Left ventricle myocardium inferior (tissue), 1 donor: ENCODE measurements around the gene ESR2. TPM values are rescaled to one million over a fixed set of nuclear protein-coding genes. Genes with fewer than 3 reads are reported as not detected.
A peak's percentile ranks its signal among the peaks of the same experiment; 100 is the strongest.

Experiments
- DNase-seq: peaks from one replicate; pipeline ENCODE4 v3.0.0-alpha.2; 2020
- H3K27ac ChIP-seq: fragments of 200-600 bp; replicated peaks from 2 replicates; pipeline ENCODE4 v1.8.0; 2021
- H3K27me3 ChIP-seq: fragments of 200-600 bp; 2 replicates; pipeline ENCODE4 v1.8.0; 2021; ENCODE audit warnings: low read depth
- H3K36me3 ChIP-seq: fragments of 200-600 bp; 2 replicates; pipeline ENCODE4 v1.8.0; 2021
- H3K4me1 ChIP-seq: fragments of 200-600 bp; 2 replicates; pipeline ENCODE4 v1.8.0; 2021
- H3K4me3 ChIP-seq: fragments of 200-600 bp; 2 replicates; pipeline ENCODE4 v1.8.0; 2021; ENCODE audit warnings: mild to moderate bottlenecking, moderate library complexity
- H3K9me3 ChIP-seq: fragments of 200-600 bp; replicated peaks from 2 replicates; pipeline ENCODE4 v1.8.0; 2021
- intact Hi-C: fragments of 100-400 bp; cut with micrococcal nuclease; formaldehyde crosslinking; loops from one replicate; pipeline ENCODE4 v1.11.0; 2022
- total RNA-seq: library from RNA; stranded (reverse); fragmentation: NEBNext Ultra II Directional; extraction: Animal tissue kit (Norgen Biotek cat#: 25700); gene quantifications from one replicate; pipeline ENCODE4 v1.2.1, GENCODE V29; 2021
- TF ChIP-seq, protein P1 (sequence below): fragments of 200-600 bp; IDR thresholded peaks from 2 replicates; pipeline ENCODE4 v1.8.0; 2021; ENCODE audit warnings: antibody characterized with exemption, mild to moderate bottlenecking, borderline replicate concordance
- donor health status: DM: no; HTN: yes; CAD: no; lungs with severe emphysema.

Gene ESR2
- total RNA-seq, 1 donor from 2014 or later, result 1.0 TPM

DNA sequence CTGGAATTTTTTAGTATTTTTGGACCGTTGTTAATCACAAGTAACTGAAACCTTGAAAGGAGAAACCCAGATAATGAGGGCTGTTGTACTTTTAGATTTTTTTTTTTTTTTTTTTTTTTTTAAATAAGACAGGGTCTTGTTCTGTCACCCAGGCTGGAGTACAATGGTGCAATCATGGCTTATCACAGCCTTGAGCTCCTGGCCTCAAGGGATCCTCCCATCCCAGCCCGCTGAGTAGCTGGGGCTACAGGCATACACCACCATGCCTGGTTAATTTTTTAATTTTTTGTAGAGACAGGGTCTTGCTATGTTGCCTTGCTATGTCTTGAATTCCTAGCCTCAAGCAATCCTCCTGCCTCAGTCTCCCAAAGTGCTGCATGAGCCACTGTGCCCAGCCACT, 229.7 kb downstream of the ESR2 start:
- TF ChIP-seq, protein P1, sequence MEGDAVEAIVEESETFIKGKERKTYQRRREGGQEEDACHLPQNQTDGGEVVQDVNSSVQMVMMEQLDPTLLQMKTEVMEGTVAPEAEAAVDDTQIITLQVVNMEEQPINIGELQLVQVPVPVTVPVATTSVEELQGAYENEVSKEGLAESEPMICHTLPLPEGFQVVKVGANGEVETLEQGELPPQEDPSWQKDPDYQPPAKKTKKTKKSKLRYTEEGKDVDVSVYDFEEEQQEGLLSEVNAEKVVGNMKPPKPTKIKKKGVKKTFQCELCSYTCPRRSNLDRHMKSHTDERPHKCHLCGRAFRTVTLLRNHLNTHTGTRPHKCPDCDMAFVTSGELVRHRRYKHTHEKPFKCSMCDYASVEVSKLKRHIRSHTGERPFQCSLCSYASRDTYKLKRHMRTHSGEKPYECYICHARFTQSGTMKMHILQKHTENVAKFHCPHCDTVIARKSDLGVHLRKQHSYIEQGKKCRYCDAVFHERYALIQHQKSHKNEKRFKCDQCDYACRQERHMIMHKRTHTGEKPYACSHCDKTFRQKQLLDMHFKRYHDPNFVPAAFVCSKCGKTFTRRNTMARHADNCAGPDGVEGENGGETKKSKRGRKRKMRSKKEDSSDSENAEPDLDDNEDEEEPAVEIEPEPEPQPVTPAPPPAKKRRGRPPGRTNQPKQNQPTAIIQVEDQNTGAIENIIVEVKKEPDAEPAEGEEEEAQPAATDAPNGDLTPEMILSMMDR, result no peak

DNA sequence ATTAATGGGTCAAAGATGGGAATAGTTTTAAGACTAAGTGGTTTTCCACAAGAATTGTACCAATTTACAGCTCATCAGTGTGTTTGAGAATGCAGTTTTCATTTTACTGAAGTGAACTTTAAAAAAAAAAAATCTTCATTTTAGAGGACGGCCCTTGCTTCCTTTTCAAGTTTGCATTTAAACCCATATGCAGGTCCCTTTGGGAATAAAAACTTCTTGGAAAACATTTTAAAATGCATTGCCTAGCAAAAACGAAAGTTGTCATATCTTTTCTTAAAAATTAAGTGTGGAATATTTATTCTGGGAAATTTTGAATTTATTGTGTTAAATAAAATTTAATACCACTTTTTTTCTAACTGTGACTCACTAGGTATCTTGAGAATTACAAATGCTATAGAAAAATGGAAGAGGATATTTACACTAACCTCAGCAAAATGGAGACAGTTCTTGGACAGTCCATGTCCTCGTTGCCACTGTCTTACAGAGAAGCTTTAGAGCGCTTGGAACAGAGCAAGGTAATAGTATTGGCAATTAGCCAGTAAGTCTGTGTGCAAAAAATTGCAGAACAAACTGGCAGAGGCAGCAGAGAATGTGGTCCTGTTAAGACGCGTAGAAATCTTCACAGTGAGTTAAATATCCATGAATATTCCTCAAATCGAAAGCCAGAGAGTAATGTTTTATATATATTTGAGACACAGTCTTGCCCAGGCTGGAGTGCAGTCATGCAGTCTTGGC, 231.6 kb downstream of the ESR2 start:
- Histone ChIP-seq H3K9me3 (no peaks in the 10 kb centered on the region), H3K27ac (no peak overlapping the region), H3K4me3 (no peak overlapping the region), H3K27me3 (no peaks in the 10 kb centered on the region), H3K4me1 (peaks cover 8% of the 10 kb centered on the region), H3K36me3 (peaks cover 56% of the 10 kb centered on the region)
- intact Hi-C loops, result no loop called here
- TF ChIP-seq, protein P1, result no peak
- no peak for DNase-seq

More for the DNA sequence above, 229.7 kb downstream of the ESR2 start:
- intact Hi-C loops, result no loop called here
- DNase-seq, result no peak
- Histone ChIP-seq H3K27ac (no peak overlapping the region), H3K4me1 (peaks cover 8% of the 10 kb centered on the region), H3K36me3 (peaks cover 45% of the 10 kb centered on the region), H3K27me3 (no peaks in the 10 kb centered on the region), H3K4me3 (no peak overlapping the region), H3K9me3 (no peaks in the 10 kb centered on the region)

DNA sequence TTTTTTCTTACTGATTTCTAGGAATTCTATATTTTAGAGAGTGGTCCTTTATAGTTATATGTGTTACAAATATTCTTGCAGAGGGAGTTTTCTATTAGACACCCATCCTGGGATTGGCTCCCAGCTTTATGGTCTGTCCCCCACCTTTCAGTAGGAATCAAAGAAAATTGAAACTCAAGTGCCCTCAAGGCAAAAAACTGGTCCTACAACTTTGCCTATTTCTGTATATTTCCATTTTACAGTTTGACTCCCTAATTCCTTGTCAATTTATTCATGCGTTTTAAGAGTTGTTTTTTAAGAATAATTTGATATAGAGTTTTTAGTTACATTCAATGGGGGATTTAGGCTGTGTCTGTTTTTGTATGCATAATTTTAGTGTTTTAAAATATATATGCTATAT, 232.5 kb downstream of the ESR2 start:
- Histone ChIP-seq H3K27me3 (no peaks in the 10 kb centered on the region), H3K4me1 (peaks cover 8% of the 10 kb centered on the region), H3K4me3 (no peak overlapping the region), H3K36me3 (peaks cover 61% of the 10 kb centered on the region), H3K27ac (no peak overlapping the region), H3K9me3 (no peaks in the 10 kb centered on the region)
- TF ChIP-seq, protein P1, result no peak
- no peak for DNase-seq
- intact Hi-C loops, result no loop called here

DNA sequence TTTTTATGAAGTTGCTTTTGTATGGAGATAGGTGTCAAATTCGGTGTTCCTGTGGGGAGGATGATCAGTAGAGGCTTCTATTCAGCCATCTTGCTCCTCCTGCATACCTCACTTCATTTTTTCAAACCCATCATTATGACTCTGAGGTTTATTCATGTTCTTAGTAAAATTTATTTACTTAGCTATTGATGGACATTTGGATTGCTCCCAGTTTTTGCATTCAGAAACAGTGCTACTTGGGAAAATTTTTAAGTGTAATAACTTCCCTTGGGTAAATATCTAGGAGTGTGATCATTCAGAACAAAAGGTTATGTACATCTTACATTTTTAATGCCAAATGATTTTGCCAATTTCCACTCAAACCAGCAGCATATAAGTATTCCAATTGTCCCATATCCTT, 233.1 kb downstream of the ESR2 start:
- H3K4me3 ChIP-seq, result no peak overlapping the region
- intact Hi-C loops, result no loop called here
- no peaks in the 10 kb centered on the region for H3K27me3 ChIP-seq
- TF ChIP-seq, protein P1, result no peak
- no peak for DNase-seq
- H3K9me3 ChIP-seq, result no peaks in the 10 kb centered on the region
- H3K4me1 ChIP-seq, result peaks cover 8% of the 10 kb centered on the region
- H3K36me3 ChIP-seq, result peaks cover 58% of the 10 kb centered on the region
- H3K27ac ChIP-seq, result no peak overlapping the region

DNA sequence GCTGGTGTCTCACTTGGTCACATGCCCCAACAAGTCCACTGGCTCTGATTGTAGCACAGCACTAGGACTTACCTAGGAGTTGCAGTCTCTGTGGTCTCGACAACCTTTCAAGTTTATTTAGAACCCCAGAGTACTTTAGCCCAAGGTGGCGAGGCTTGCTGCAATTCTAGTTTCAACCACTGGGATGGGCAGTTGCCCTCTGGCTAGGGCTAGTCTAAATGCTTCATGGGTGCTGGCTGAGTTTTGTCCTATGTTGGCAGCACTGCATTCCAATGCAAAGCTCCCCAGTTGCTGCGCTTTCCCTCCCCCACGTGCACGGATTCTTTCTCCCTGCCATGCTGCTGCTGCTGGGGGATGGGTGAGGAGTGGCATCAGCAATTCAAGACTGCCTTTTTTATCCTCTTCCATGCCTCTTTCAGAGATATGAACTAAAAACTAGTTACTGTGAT, 233.5 kb downstream of the ESR2 start:
- intact Hi-C loops, result no loop called here
- Histone ChIP-seq H3K27me3 (no peaks in the 10 kb centered on the region), H3K4me3 (no peak overlapping the region), H3K27ac (no peak overlapping the region), H3K36me3 (peaks cover 58% of the 10 kb centered on the region), H3K9me3 (no peaks in the 10 kb centered on the region), H3K4me1 (peaks cover 8% of the 10 kb centered on the region)
- TF ChIP-seq, protein P1, result peak; percentile 43
- no peak for DNase-seq
